Loucy (cell line): ENCODE data around the gene DYNLL1.

ENCODE experiments used
- H2AFZ ChIP-seq: fragments of 200-600 bp; sonication (generic); 2 replicates; pipeline ENCODE4 v1.6.0; 2016; ENCODE audit warnings: antibody characterized with exemption, mild to moderate bottlenecking, low read length, moderate library complexity
- H3F3A ChIP-seq: fragments of 200-600 bp; 2 replicates; pipeline ENCODE4 v1.6.0; 2016; ENCODE audit warnings: antibody characterized with exemption, low read depth, mild to moderate bottlenecking
- H3K27me3 ChIP-seq: fragments of 200-600 bp; sonication (generic); 2 replicates; pipeline ENCODE4 v1.6.1; 2014; ENCODE audit warnings: low read length, mild to moderate bottlenecking; ENCODE audit not compliant: insufficient read depth, poor library complexity, severe bottlenecking
- H3K36me3 ChIP-seq: fragments of 200-600 bp; sonication (generic); 2 replicates; pipeline ENCODE4 v1.6.1; 2016; ENCODE audit warnings: low read length; ENCODE audit not compliant: insufficient read depth
- H3K4me1 ChIP-seq: fragments of 200-600 bp; sonication (generic); 2 replicates; pipeline ENCODE4 v1.5.1; 2014; ENCODE audit warnings: low read length, mild to moderate bottlenecking; ENCODE audit not compliant: insufficient read depth, poor library complexity, severe bottlenecking
- H3K4me2 ChIP-seq: fragments of 200-600 bp; sonication (generic); 2 replicates; pipeline ENCODE4 v1.6.0; 2014; ENCODE audit warnings: antibody characterized with exemption, low read length, low read depth, mild to moderate bottlenecking; ENCODE audit not compliant: poor library complexity, severe bottlenecking
- H3K4me3 ChIP-seq: fragments of 200-600 bp; sonication (generic); 2 replicates; pipeline ENCODE4 v1.5.1; 2014; ENCODE audit warnings: low read length, mild to moderate bottlenecking, mixed read lengths; ENCODE audit not compliant: poor library complexity, severe bottlenecking
- H3K79me2 ChIP-seq: fragments of 200-600 bp; sonication (generic); 2 replicates; pipeline ENCODE4 v1.6.1; 2014; ENCODE audit warnings: low read length; ENCODE audit not compliant: insufficient read depth
- H3K9ac ChIP-seq: fragments of 200-600 bp; sonication (generic); 2 replicates; pipeline ENCODE4 v1.6.0; 2014; ENCODE audit warnings: mild to moderate bottlenecking, low read depth, low read length, moderate library complexity; ENCODE audit not compliant: poor library complexity, severe bottlenecking
- H3K9me2 ChIP-seq: fragments of 200-600 bp; sonication (generic); replicated peaks from 2 replicates; pipeline ENCODE4 v1.6.1; 2016; ENCODE audit warnings: low read depth, low read length, mixed read lengths
- H3K9me3 ChIP-seq: fragments of 200-600 bp; sonication (generic); 2 replicates; pipeline ENCODE4 v1.6.1; 2014; ENCODE audit warnings: mild to moderate bottlenecking, antibody characterized with exemption, low read length, low read depth; ENCODE audit not compliant: insufficient read depth
- H4K20me1 ChIP-seq: fragments of 200-600 bp; sonication (generic); 2 replicates; pipeline ENCODE4 v1.6.0; 2014; ENCODE audit warnings: antibody characterized with exemption, low read length, mild to moderate bottlenecking; ENCODE audit not compliant: insufficient read depth, poor library complexity, severe bottlenecking
- CTCF ChIP-seq: fragments of 200-600 bp; sonication (generic); conservative IDR thresholded peaks from 2 replicates; pipeline ENCODE4 v1.5.1; 2014; ENCODE audit warnings: mild to moderate bottlenecking, antibody characterized with exemption, low read length
- EZH2phosphoT487 ChIP-seq: fragments of 200-600 bp; IDR thresholded peaks from 2 replicates; pipeline ENCODE4 v1.6.1; 2018; ENCODE audit warnings: antibody characterized with exemption, mild to moderate bottlenecking, moderate library complexity, borderline replicate concordance

Gene DYNLL1

GRCh38 chr12:120537856-120538220, 41.9 kb downstream of the DYNLL1 start:
- peak overlapping the region; percentile 88 for H3K4me3 ChIP-seq
- H3K27me3 ChIP-seq: no peaks in the 10 kb centered on the region
- H3K9ac ChIP-seq: peak overlapping the region; percentile 83
- no peaks in the 10 kb centered on the region for H3F3A ChIP-seq
- no peak overlapping the region for H2AFZ ChIP-seq
- TF ChIP-seq EZH2phosphoT487 (no peak), CTCF (no peak)
- peaks cover 9% of the 10 kb centered on the region; the same call in 1 of the 2 replicates for H3K36me3 ChIP-seq
- H3K9me2 ChIP-seq: no peaks in the 10 kb centered on the region
- peaks cover 74% of the 10 kb centered on the region for H4K20me1 ChIP-seq
- H3K79me2 ChIP-seq: peaks cover 87% of the 10 kb centered on the region
- H3K9me3 ChIP-seq: no peaks in the 10 kb centered on the region
- peak overlapping the region; percentile 93 for H3K4me2 ChIP-seq
- peaks cover 51% of the 10 kb centered on the region for H3K4me1 ChIP-seq

- H3K27me3 ChIP-seq: no peaks in the 10 kb centered on the region
- peak overlapping the region; percentile 88 for H3K4me3 ChIP-seq
- H3F3A ChIP-seq: no peaks in the 10 kb centered on the region
- H3K9me2 ChIP-seq: no peaks in the 10 kb centered on the region
- no peak overlapping the region for H2AFZ ChIP-seq
- H3K4me1 ChIP-seq: peaks cover 51% of the 10 kb centered on the region
- peak overlapping the region; percentile 83 for H3K9ac ChIP-seq
- peaks cover 81% of the 10 kb centered on the region for H4K20me1 ChIP-seq
- peaks cover 94% of the 10 kb centered on the region for H3K79me2 ChIP-seq
- H3K9me3 ChIP-seq: no peaks in the 10 kb centered on the region
- H3K36me3 ChIP-seq: peaks cover 9% of the 10 kb centered on the region; the same call in 1 of the 2 replicates
- peak overlapping the region; percentile 93 for H3K4me2 ChIP-seq
- TF ChIP-seq CTCF: no peak
- TF ChIP-seq EZH2phosphoT487: no peak
These were observed 42.6 kb downstream of the DYNLL1 start for GRCh38 chr12:120538281-120539156.

GRCh38 chr12:120539303-120539702, 43.4 kb downstream of the DYNLL1 start:
- TF ChIP-seq CTCF: no peak
- no peak for TF ChIP-seq EZH2phosphoT487
- no peaks in the 10 kb centered on the region for H3K9me3 ChIP-seq

More at GRCh38 chr12:120539303-120539702, 43.4 kb downstream of the DYNLL1 start:
- peaks cover 51% of the 10 kb centered on the region for H3K4me1 ChIP-seq
- H3K9ac ChIP-seq: peak overlapping the region; percentile 83
- H3K4me3 ChIP-seq: peak overlapping the region; percentile 88
- H3K36me3 ChIP-seq: peaks cover 9% of the 10 kb centered on the region; the same call in 1 of the 2 replicates
- peaks cover 100% of the 10 kb centered on the region for H3K79me2 ChIP-seq
- no peaks in the 10 kb centered on the region for H3K27me3 ChIP-seq
- no peaks in the 10 kb centered on the region for H3K9me2 ChIP-seq
- H3F3A ChIP-seq: no peaks in the 10 kb centered on the region
- peaks cover 89% of the 10 kb centered on the region for H4K20me1 ChIP-seq
- H3K4me2 ChIP-seq: peak overlapping the region; percentile 93
- H2AFZ ChIP-seq: no peak overlapping the region
